Stimulated activated CD4-positive, alpha-beta T cell treated with anti-CD3 and anti-CD28 coated beads, Interleukin-2, amount 100 ng/mL, for 4 hours (primary cell): Measurements from ENCODE around the gene QSOX2.

Experiments
- DNase-seq: peaks from one replicate; pipeline ENCODE4 v3.0.0-alpha.2; 2020; ENCODE audit warnings: low read depth

The QSOX2 gene

GRCh38 chr9:136203408-136204144 is 42.0 kb downstream of the QSOX2 start:
- DNase-seq, result no peak

- DNase-seq, result no peak
Observed at GRCh38 chr9:136202454-136203407, 42.9 kb downstream of the QSOX2 start.

DNA sequence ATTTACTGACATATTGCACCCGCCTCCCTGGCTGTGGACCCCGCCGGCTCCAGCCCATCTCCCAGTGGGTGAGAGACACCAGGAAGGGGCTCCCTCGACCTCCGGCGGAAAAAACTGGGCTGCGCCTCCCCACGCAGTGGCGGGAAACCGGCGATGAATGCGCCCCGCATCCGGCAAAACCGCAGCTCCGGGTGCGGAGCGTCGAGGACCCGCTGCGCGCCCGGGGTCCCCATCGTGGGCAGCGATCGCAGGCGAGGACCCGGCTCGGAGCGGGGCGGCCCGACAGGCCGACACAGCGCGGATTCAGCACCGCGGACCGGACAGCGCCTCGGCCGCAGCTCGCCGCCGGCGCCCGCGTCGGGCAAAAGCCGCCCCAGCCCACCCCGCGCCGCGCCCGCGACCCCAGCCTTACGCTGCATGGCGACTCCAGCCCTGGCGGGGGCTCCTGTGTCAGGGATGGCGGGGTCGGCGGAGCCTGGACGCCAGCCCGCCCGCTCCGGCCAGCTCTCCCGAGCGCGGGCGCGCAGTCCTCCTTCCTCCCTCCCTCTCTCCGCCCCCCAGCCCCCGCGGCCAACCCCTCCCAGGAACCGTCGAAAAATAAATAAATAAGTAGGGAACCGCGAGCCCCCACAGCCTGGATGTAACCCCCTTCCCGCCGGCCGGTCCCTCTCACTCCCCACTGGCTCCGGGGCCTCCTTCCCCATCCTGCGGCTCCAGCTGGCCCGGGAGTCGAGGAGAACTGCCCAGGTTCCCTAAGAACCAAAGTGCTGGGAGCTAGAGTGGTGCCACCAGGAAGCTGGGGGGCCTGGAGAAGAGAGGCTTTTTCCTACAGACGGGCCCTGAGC is 43.8 kb downstream of the QSOX2 start:
- no peak for DNase-seq

DNA sequence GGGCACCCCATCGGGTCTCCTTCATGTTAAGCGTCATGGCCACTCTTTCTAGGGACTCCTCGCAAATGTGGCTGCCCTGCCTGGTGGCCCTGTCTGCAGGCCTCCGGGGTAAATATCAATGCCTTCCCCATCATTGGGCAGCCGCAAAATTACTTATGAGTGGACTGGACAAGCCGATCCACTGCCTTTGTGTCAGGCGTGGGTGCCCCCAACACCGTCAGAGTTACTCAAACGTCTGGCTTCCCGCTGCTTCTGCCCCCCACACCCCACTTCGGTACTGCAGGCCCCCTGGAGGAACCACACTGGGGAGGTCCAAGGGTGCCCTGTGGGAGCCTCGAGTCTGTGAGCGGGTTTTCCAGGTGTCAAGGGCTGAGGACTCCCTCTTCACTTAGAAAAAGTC is 44.4 kb downstream of the QSOX2 start:
- DNase-seq, result no peak

- DNase-seq, result no peak
Observed at GRCh38 chr9:136200424-136200823, 45.2 kb downstream of the QSOX2 start.

GRCh38 chr9:136199391-136200288 is 46.0 kb downstream of the QSOX2 start:
- DNase-seq, result no peak

DNA sequence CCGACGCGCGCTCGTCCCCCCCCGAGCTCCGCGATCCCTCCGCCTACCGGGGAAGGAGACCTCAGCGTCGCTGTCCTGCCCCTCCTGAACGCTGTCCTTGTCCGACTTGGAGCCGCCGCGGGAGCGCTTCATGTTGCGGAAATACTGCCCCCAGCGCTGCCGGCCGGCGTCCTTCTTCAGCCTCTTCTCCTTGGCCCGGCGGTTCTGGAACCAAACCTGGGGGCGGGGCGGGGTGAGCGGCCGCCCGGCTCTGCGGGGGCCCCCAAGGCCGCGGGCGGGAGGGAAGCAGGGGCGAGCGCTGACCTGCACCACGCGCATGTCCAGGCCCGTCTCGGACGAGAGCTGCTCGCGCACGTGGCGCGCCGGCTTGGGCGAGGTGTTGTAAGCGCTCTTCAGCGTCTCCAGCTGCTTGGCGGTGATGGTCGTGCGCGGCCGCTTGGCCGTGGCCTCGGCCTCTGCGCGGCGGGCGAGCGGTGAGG is 47.0 kb downstream of the QSOX2 start:
- DNase-seq, result no peak

DNA sequence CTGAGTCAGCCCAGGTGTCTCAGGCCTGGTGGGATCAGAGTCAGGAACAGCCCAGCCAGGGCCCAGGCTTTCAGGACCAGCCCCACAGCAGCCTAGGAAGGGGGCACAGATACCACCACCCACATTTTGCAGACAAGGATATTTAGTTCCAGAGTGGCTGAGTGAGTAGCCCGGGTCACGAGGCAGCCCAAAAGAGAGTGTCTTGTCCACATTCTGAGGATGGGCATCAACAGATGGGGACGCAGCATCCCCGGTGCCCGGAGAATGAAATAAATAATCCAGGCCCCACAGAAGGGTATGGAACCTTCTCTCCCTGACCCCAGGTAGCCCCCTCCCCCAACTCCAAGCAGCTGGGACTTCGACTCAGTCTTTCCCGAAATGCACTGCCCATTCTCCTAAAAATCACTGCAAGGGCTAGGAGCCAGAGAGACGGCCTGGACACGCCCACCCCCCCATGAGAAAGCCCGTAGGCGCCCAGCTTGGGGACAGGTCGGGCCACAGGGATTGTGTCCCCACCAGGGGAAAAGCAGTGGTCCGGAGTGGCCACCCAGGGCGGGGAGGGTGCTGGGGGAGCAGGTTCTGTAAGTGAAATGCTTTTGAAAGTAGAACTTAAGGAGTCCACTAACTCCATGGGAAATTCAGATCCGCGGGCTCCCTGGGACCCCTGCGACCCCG is 47.5 kb downstream of the QSOX2 start:
- DNase-seq, result no peak

DNA sequence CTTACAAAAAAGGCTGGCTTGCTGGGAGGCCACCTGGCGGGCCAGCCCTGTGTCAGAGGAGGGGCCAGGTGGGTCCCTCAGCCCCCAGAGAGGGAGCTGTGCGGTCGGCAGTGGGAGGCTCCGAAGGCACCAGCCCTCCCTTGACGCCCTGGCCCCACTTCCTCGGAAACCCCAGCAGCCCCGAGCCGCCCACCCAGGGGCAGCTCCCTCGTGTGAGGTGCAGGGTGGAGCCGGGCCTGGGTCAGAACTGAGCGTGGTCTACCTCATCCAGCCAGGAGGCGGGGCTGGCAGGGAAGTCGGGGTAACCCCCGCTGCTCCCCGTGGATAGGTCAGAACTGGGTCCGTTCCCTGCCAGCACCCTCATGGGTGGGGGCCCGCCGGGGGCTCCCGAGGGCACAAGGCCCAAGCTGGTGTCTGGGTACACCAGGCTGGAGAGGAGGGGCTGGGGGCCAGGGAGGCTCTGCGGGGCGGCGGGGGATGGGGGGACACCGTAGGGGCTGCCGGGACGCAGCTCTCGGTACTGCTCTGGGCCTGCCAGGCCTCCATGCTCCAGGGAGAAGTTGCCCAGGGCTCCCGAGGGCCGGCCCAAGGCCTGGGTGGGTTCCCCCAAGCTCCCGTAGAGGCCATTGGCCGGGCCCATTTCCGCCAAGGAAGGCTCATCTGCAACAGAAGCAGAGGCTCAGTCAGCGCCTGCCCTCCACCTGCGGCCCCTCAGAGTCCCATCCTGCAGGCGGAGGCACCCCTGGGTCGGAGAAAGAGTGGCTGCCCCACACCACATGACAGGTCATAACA is 48.3 kb downstream of the QSOX2 start:
- no peak for DNase-seq

- DNase-seq, result no peak
Observed at GRCh38 chr9:136196404-136197083, 49.1 kb downstream of the QSOX2 start.

DNA sequence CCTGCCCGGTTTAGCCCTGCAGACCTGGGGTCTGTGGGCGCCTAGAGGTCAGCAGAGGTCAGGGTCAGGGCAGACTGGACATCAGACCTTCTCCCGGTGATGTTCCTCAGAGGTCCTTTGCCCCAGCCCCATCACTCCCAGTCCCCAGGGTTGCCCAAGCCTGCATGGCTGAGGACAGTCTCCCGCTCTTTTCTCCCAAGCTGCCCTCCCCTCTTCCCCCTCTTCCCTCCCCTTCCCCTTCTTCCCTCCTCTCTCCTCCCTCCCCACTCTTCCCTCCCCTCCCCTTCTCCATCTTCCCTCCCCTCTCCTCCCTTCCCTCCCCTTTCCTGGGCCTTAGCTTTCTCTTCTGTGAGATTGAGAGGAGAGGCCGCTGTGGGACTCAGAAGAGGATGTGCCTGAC is 51.1 kb downstream of the QSOX2 start:
- DNase-seq, result no peak

DNA sequence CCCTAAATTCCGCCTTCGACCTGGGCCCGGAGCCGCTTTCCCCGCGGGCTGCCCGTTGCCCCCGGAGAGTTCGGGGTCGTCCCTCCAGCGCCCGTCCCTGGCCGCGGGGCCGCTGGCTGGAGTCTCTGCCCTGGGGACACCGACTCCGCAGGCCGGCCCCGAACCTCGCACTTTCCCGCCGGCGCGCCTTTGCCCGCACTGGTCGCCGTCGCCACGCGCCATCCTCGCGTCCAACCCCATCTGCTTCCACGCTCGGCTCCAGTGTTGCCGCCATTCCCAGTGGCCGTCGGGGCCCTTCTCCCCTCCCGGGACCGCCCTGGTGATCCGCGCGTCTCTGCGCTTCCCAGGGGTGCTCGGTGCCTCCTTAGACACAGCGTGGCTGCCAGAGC is 51.7 kb downstream of the QSOX2 start:
- DNase-seq, result no peak

- DNase-seq, result no peak
Observed at GRCh38 chr9:136193127-136193890, 52.3 kb downstream of the QSOX2 start.

GRCh38 chr9:136192289-136193126 is 53.1 kb downstream of the QSOX2 start:
- DNase-seq, result no peak

DNA sequence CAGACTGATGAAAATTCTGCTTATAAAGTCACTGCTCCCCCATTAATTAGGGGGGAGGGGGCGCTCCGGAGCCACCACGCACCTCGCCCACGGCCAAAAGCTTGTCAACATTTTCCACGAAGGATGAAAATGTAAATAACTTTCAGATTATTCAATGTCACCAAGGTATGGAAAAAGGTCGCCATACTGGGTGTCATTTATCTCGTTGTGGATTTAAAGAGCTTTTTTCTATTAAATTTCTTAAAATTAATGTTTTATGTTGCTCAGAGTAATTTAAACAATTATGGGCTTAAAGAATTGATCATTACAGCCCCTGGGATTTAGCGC is 53.7 kb downstream of the QSOX2 start:
- DNase-seq, result no peak

GRCh38 chr9:136191099-136191959 is 54.3 kb downstream of the QSOX2 start:
- DNase-seq, result no peak

- DNase-seq, result no peak
Observed at GRCh38 chr9:136190656-136191055, 55.0 kb downstream of the QSOX2 start.
